Left lung (tissue), 10 donors: ENCODE data around the gene LGALS1. TPM values are rescaled to one million over a fixed set of nuclear protein-coding genes. Genes with fewer than 3 reads are reported as not detected.

Experiments
- ATAC-seq: fragments of 200-7000 bp; cut with Tn5 transposase; one replicate; pipeline ENCODE4 v1.9.1; 2020; ENCODE audit warnings: moderate library complexity
- DNase-seq, 4 donors: peaks; one replicate each; pipeline ENCODE4 v3.0.0-alpha.2; 2013 to 2020
- H3K27ac ChIP-seq, 2 donors: fragments of 200-600 bp; sonication (generic) in 1 of 2; one replicate each; pipeline versions ENCODE4 v1.5.0 to v1.8.0; 2020 to 2021
- H3K27me3 ChIP-seq, 2 donors: fragments of 200-600 bp; sonication (generic) in 1 of 2; one replicate each; pipeline versions ENCODE4 v1.5.0 to v1.8.0; 2020 to 2021
- H3K36me3 ChIP-seq, 2 donors: fragments of 200-600 bp; sonication (generic) in 1 of 2; one replicate each; pipeline versions ENCODE4 v1.5.0 to v1.8.0; 2020 to 2021
- H3K4me1 ChIP-seq, 2 donors: fragments of 200-600 bp; one replicate each; pipeline ENCODE4 v1.8.0; 2021
- H3K4me3 ChIP-seq, 2 donors: fragments of 200-600 bp; sonication (generic) in 1 of 2; one replicate each; pipeline versions ENCODE4 v1.5.0 to v1.8.0; 2020 to 2021; ENCODE audit warnings: mild to moderate bottlenecking in 1 of 2
- H3K9me3 ChIP-seq, 2 donors: fragments of 200-600 bp; sonication (generic) in 1 of 2; one replicate each; pipeline versions ENCODE4 v1.5.0 to v1.8.0; 2020 to 2021
- CTCF ChIP-seq, 2 donors: fragments of 200-600 bp; sonication (generic) in 1 of 2; IDR thresholded peaks; one replicate each; pipeline versions ENCODE4 v1.5.0 to v1.8.0; 2021; ENCODE audit warnings: antibody characterized with exemption in 2 of 2
- intact Hi-C, 2 donors: fragments of 100-400 bp; cut with DNase I; formaldehyde crosslinking; loops; one replicate each; pipeline versions ENCODE4 v1.11.2 to v1.14.2; 2022
- polyA plus RNA-seq, 6 donors: library from polyadenylated mRNA; unstranded; fragments of 120-200 nt; gene quantifications; one replicate each; pipeline ENCODE4 v1.2.1, GENCODE V29; 2013; ENCODE audit not compliant: insufficient read length in 6 of 6
- total RNA-seq, 2 donors: library from RNA; stranded (reverse); fragmentation: NEBNext Ultra II Directional; extraction: Animal tissue kit (Norgen Biotek cat#: 25700); gene quantifications; one replicate each; pipeline ENCODE4 v1.2.1, GENCODE V29; 2021
- donor health status: DM: no; HTN: yes; CAD: no.
- donor health status: DM: no; HTN: no; CAD: no.

Gene LGALS1
- total and polyA plus RNA-seq, 8 donors: 575 to 923 (median 750) TPM

GRCh38 chr22:37641561-37641949 lies 33.9 kb upstream of the LGALS1 start:
- Histone ChIP-seq H3K4me1 (peaks cover 4 to 70% of the 10 kb centered on the region in 2 donors), H3K27me3 (no peaks in the 10 kb centered on the region), H3K9me3 (no peaks in the 10 kb centered on the region), H3K4me3 (peak overlapping the region in 1 of 2 donors; percentile 74), H3K27ac (peak overlapping the region in 1 of 2 donors; percentile 95), H3K36me3 (peaks cover 0 to 50% of the 10 kb centered on the region in 2 donors)
- ATAC-seq (no peak), DNase-seq (no peak)
- intact Hi-C loops: loop anchor here in 1 of 2 donors (5.0 to 10.0 kb wide), 2 partner anchors 41 to 143 kb away; no protein-coding TSS in a partner anchor
- TF ChIP-seq CTCF (IDR thresholded peaks at IDR 0.05): no peak

- peak; percentile 88 for ATAC-seq
Observed at GRCh38 chr22:37643225-37643847, 32.1 kb upstream of the LGALS1 start.

GRCh38 chr22:37647317-37647716 lies 28.1 kb upstream of the LGALS1 start:
- DNase-seq (no peak), ATAC-seq (no peak)
- no peak overlapping the region for H3K27ac ChIP-seq
- intact Hi-C loops: loop anchor here in 1 of 2 donors (10.0 kb wide), 1 partner anchor 137 kb away; no protein-coding TSS in a partner anchor
- H3K9me3 ChIP-seq: no peaks in the 10 kb centered on the region
- TF ChIP-seq CTCF (IDR thresholded peaks at IDR 0.05): no peak
- peaks cover 0 to 16% of the 10 kb centered on the region in 2 donors for H3K4me1 ChIP-seq
- H3K4me3 ChIP-seq: no peak overlapping the region
- H3K27me3 ChIP-seq: no peaks in the 10 kb centered on the region
- H3K36me3 ChIP-seq: peaks cover 0 to 97% of the 10 kb centered on the region in 2 donors

More at GRCh38 chr22:37643225-37643847, 32.1 kb upstream of the LGALS1 start:
- Histone ChIP-seq H3K27me3 (no peaks in the 10 kb centered on the region), H3K27ac (no peak overlapping the region), H3K4me1 (peaks cover 4 to 52% of the 10 kb centered on the region in 2 donors), H3K36me3 (peaks cover 0 to 68% of the 10 kb centered on the region in 2 donors), H3K9me3 (no peaks in the 10 kb centered on the region), H3K4me3 (no peak overlapping the region)
- intact Hi-C loops: loop anchor here in 1 of 2 donors (5.0 to 10.0 kb wide), 2 partner anchors 39 to 141 kb away; no protein-coding TSS in a partner anchor
- TF ChIP-seq CTCF (IDR thresholded peaks at IDR 0.05): peak; percentile 87 to 98
- peak; percentile 67 to 95 (median 82) for DNase-seq

GRCh38 chr22:37647928-37648327 lies 27.5 kb upstream of the LGALS1 start:
- Histone ChIP-seq H3K27ac (no peak overlapping the region), H3K4me1 (peaks cover 0 to 10% of the 10 kb centered on the region in 2 donors), H3K27me3 (no peaks in the 10 kb centered on the region), H3K36me3 (peaks cover 0 to 97% of the 10 kb centered on the region in 2 donors), H3K9me3 (no peaks in the 10 kb centered on the region), H3K4me3 (no peak overlapping the region)
- intact Hi-C loops: loop anchor here in 1 of 2 donors (10.0 kb wide), 1 partner anchor 137 kb away; no protein-coding TSS in a partner anchor
- ATAC-seq (no peak), DNase-seq (no peak)
- no peak for TF ChIP-seq CTCF (IDR thresholded peaks at IDR 0.05)

- Histone ChIP-seq H3K4me1 (no peaks in the 10 kb centered on the region), H3K27me3 (no peaks in the 10 kb centered on the region), H3K36me3 (peaks cover 0 to 94% of the 10 kb centered on the region in 2 donors), H3K4me3 (no peak overlapping the region), H3K27ac (no peak overlapping the region), H3K9me3 (no peaks in the 10 kb centered on the region)
- DNase-seq (no peak), ATAC-seq (no peak)
- intact Hi-C loops: no loop called here
- TF ChIP-seq CTCF (IDR thresholded peaks at IDR 0.05): no peak
Observed at GRCh38 chr22:37650463-37651136, 24.8 kb upstream of the LGALS1 start.
